ENCODE data around the gene PLB1.
A peak's percentile ranks its signal among the peaks of the same experiment; 100 is the strongest.

GRCh38 chr2:28447943-28448792, 47.7 kb upstream of the PLB1 start:
- TF ChIP-seq POLR2AphosphoS5 (IDR thresholded peaks at IDR 0.05; ENCODE audit: insufficient read depth in 1 of 2, low read depth in 1 of 2): peak in 1 of 2 donors; percentile 88
- no peak for TF ChIP-seq CTCF (IDR thresholded peaks at IDR 0.05)
- TF ChIP-seq POLR2A (IDR thresholded peaks at IDR 0.05): no peak
